DOHH2 (cell line): Measurements from ENCODE around the gene HES6.

Source experiments
- H3F3A ChIP-seq: fragments of 200-600 bp; sonication (generic), shearing (Covaris generic); 2 replicates; pipeline ENCODE4 v1.6.0; 2016; ENCODE audit warnings: antibody characterized with exemption, mild to moderate bottlenecking; ENCODE audit not compliant: control insufficient read depth, insufficient read depth
- H3K27ac ChIP-seq: fragments of 200-600 bp; sonication (generic); 2 replicates; pipeline ENCODE4 v1.5.1; 2014; ENCODE audit warnings: low read depth, mild to moderate bottlenecking, low read length, moderate library complexity
- H3K27me3 ChIP-seq: fragments of 200-600 bp; sonication (generic); 2 replicates; pipeline ENCODE4 v1.6.1; 2014; ENCODE audit warnings: mild to moderate bottlenecking, low read length, mixed read lengths; ENCODE audit not compliant: control insufficient read depth
- H3K36me3 ChIP-seq: fragments of 200-600 bp; sonication (generic); 2 replicates; pipeline ENCODE4 v1.6.1; 2014; ENCODE audit warnings: mild to moderate bottlenecking, low read length, moderate library complexity, mixed read lengths; ENCODE audit not compliant: control insufficient read depth
- H3K4me1 ChIP-seq: fragments of 200-600 bp; sonication (generic); 2 replicates; pipeline ENCODE4 v1.6.1; 2014; ENCODE audit warnings: mild to moderate bottlenecking, low read length, mixed read lengths; ENCODE audit not compliant: control insufficient read depth
- H3K4me2 ChIP-seq: fragments of 200-600 bp; sonication (generic); 2 replicates; pipeline ENCODE4 v1.6.0; 2014; ENCODE audit warnings: mild to moderate bottlenecking, low read length, moderate library complexity
- H3K4me3 ChIP-seq: fragments of 200-600 bp; sonication (generic); 2 replicates; pipeline ENCODE4 v1.5.1; 2014; ENCODE audit warnings: mild to moderate bottlenecking, low read length, mixed read lengths
- H3K79me2 ChIP-seq: fragments of 200-600 bp; sonication (generic); 2 replicates; pipeline ENCODE4 v1.6.1; 2014; ENCODE audit warnings: mild to moderate bottlenecking, low read length, mixed read lengths; ENCODE audit not compliant: control insufficient read depth
- H3K9me2 ChIP-seq: fragments of 200-600 bp; sonication (generic); replicated peaks from 2 replicates; pipeline ENCODE4 v1.6.1; 2014; ENCODE audit warnings: mild to moderate bottlenecking, low read length, mixed read lengths; ENCODE audit not compliant: control insufficient read depth
- H3K9me3 ChIP-seq: fragments of 200-600 bp; sonication (generic); 2 replicates; pipeline ENCODE4 v1.6.1; 2014; ENCODE audit warnings: antibody characterized with exemption, low read length, mixed read lengths; ENCODE audit not compliant: control insufficient read depth, insufficient read depth
- H4K20me1 ChIP-seq: fragments of 200-600 bp; sonication (generic); 2 replicates; pipeline ENCODE4 v1.6.0; 2014; ENCODE audit warnings: low read depth, mild to moderate bottlenecking, antibody characterized with exemption, low read length, moderate library complexity; ENCODE audit not compliant: control insufficient read depth, insufficient read depth
- CTCF ChIP-seq: fragments of 200-600 bp; sonication (generic); IDR thresholded peaks from one replicate; pipeline ENCODE4 v1.5.1; 2014; ENCODE audit warnings: antibody characterized with exemption, mild to moderate bottlenecking, low read depth, low read length; ENCODE audit not compliant: poor library complexity, severe bottlenecking
- EZH2phosphoT487 ChIP-seq: fragments of 200-600 bp; sonication (generic); IDR thresholded peaks from 2 replicates; pipeline ENCODE4 v1.6.1; 2017; ENCODE audit warnings: borderline replicate concordance, mild to moderate bottlenecking, antibody characterized with exemption, low read length, moderate library complexity, mixed read lengths

HES6 gene

DNA sequence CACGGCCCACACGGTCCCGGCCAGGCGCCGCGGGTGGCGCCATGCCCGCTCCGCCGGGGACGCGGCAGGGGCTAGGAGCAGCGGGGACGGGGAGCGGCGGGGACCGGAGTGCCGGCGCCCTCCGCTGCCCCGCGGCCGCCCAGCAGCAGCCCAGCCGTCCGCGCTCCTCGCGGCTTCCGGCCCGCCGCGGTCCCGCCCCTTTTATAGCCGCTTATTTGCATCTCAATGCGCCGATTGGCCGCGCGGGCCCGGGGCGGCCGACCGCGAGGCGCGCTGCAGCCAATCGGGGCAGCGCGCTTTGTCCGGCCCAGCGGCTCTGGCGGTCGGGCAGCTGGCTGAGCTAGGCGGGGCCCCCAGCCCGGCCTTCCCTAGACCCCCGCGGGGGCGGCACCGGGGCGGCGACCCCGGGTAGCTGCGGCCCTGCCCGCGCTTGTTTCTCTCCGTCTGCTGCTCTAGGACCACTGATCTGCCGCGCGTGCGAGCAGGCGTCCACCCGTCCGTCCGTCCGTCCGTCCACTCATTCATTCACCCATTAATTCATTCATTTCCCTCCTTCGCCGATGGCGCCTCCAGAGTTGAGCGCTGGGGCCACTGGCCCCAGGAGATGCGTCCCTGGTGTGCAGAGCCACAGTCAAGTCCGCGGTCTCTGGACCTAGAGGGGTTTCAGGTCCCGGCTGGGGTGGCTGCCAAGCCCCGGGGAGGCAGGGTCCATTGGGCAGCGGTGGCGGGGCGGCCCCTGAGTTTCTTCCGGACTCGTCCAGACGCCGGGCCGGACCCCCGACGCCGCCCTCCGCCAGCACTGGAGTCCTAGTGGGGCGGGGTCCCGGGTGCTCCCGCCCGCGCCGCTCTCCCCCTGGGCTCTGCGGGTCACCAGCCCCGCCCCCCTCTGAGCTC lies at the start of gene HES6:
Gene HES6, minus strand, starts transcription at position 176 of the 894 bp plus-strand sequence. Its CDS starts 133 bp downstream, at position 43.
- no peaks in the 10 kb centered on the region for H3K9me2 ChIP-seq
- H3K79me2 ChIP-seq, result no peaks in the 10 kb centered on the region
- peak within 1 kb of the TSS; percentile 88 for H3K4me2 ChIP-seq
- no peak for TF ChIP-seq CTCF
- TF ChIP-seq EZH2phosphoT487, result no peak
- H3K4me1 ChIP-seq, result peaks cover 12% of the 10 kb centered on the region
- H4K20me1 ChIP-seq, result 0 out of 2 replicates have a peak, but pooled peaks cover 3% of the 10 kb centered on the region
- no peak within 1 kb of the TSS for H3K27ac ChIP-seq
- H3K27me3 ChIP-seq, result peaks cover 42% of the 10 kb centered on the region
- peaks cover 1% of the 10 kb centered on the region for H3K36me3 ChIP-seq
- peak within 1 kb of the TSS; percentile 83 for H3K4me3 ChIP-seq
- H3F3A ChIP-seq, result peaks cover 18% of the 10 kb centered on the region
- H3K9me3 ChIP-seq, result no peaks in the 10 kb centered on the region; the same call in 1 of the 2 replicates

- Histone ChIP-seq H3K79me2 (peaks cover 38% of the 10 kb centered on the region), H3K36me3 (0 out of 2 replicates have a peak, but pooled peaks cover 4% of the 10 kb centered on the region), H3K9me3 (no peaks in the 10 kb centered on the region), H3F3A (no peaks in the 10 kb centered on the region; the same call in 1 of the 2 replicates), H3K4me2 (peak overlapping the region; percentile 94), H4K20me1 (peaks cover 5% of the 10 kb centered on the region; the same call in 1 of the 2 replicates), H3K4me3 (peak overlapping the region; percentile 92), H3K27me3 (no peaks in the 10 kb centered on the region), H3K27ac (no peak overlapping the region), H3K9me2 (no peaks in the 10 kb centered on the region), H3K4me1 (peaks cover 22% of the 10 kb centered on the region)
- TF ChIP-seq EZH2phosphoT487, result no peak
- no peak for TF ChIP-seq CTCF
Observed at GRCh38 chr2:238289574-238289973, 49.7 kb upstream of the HES6 start.

DNA sequence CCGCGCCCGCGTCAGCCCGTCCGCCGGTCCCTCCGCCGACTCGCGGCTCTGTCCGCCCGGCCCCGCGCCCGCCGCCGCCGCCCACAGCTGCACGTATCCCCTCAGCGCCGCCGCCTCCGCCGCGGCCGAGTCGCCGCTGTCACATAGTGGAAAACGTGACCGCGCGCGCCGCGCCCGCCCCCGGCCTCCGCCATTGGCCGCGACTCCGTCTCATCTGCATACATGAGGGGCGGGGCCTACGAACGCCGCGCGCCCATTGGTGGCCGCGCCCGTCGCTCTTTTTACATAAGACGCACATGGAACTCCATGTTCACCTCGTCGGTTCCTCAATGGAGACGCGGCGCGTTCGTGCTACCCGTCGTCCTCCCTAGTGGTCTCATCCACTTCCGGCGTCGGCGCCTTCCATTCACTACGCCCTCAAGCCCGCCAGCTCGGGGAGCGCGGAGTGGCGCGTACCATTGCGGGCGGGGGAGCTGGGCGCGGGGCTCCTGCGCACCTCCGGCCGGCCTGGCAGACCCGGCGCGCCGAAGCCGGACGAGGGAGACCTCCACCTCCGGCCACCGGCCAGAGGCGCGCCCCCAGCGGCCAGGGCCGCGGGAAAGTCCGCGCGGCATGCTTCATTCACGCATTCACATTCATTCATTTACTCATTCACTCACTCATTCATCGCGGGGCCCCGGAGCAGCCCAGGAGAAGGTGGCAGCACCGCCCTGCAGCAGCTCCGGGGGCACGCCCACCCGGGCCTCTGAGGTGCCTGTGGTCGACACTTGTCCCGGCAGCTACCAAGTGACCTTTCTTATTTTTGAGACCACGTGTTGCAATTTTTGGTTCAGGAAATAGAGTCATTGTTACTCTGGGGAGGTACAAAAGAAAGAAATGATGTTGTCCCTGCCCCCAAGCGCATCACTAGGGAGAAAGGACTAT lies 49.1 kb upstream of the HES6 start:
- Histone ChIP-seq H3K4me3 (peak overlapping the region; percentile 92), H3K79me2 (peaks cover 43% of the 10 kb centered on the region), H3K27ac (peak overlapping the region; percentile 40), H3F3A (no peaks in the 10 kb centered on the region; the same call in 1 of the 2 replicates), H3K4me1 (peaks cover 23% of the 10 kb centered on the region), H3K27me3 (no peaks in the 10 kb centered on the region), H3K4me2 (peak overlapping the region; percentile 94), H3K9me3 (no peaks in the 10 kb centered on the region), H3K36me3 (0 out of 2 replicates have a peak, but pooled peaks cover 4% of the 10 kb centered on the region), H4K20me1 (peaks cover 5% of the 10 kb centered on the region; the same call in 1 of the 2 replicates), H3K9me2 (no peaks in the 10 kb centered on the region)
- TF ChIP-seq EZH2phosphoT487 (no peak), CTCF (no peak)
